ENCODE results near the gene ECHDC3. TPM values are rescaled to one million over a fixed set of nuclear protein-coding genes. Genes with fewer than 3 reads are reported as not detected.
"Not testable (repeated sequence)": the region's sequence is repeated elsewhere in the genome, so short reads cannot be mapped to it uniquely, and the experiment has no call there.

The ECHDC3 gene
- total RNA-seq, 4 donors from 2014 or later, result 7.9 to 26.9 (median 14.1) TPM

GRCh38 chr10:11730779-11731178 is 11.4 kb upstream of the ECHDC3 start:
- Histone ChIP-seq H3K36me3 (no peaks in the 10 kb centered on the region), H3K27ac (no peak overlapping the region), H3K4me3 (no peak overlapping the region), H3K4me1 (no peaks in the 10 kb centered on the region), H3K9me3 (no peaks in the 10 kb centered on the region), H3K27me3 (no peaks in the 10 kb centered on the region)
- DNase-seq, result no peak
- intact Hi-C loops (cut with DNase I; ENCODE audit: low total_unique reads), result no loop called here
- TF ChIP-seq CTCF (IDR thresholded peaks at IDR 0.05), result no peak
- no peak for TF ChIP-seq POLR2A (IDR thresholded peaks at IDR 0.05)

GRCh38 chr10:11736767-11737166 is 5.4 kb upstream of the ECHDC3 start:
- H3K36me3 ChIP-seq; H3K27ac ChIP-seq; H3K27me3 ChIP-seq; H3K9me3 ChIP-seq; H3K4me3 ChIP-seq; intact Hi-C loops (cut with DNase I; ENCODE audit: low total_unique reads); DNase-seq; H3K4me1 ChIP-seq: not testable (repeated sequence)

- DNase-seq; H3K36me3 ChIP-seq; H3K27me3 ChIP-seq; H3K27ac ChIP-seq; intact Hi-C loops (cut with DNase I; ENCODE audit: low total_unique reads); H3K9me3 ChIP-seq; H3K4me1 ChIP-seq; H3K4me3 ChIP-seq: not testable (repeated sequence)
Measured at GRCh38 chr10:11737258-11738032, 4.7 kb upstream of the ECHDC3 start.

- no peak for DNase-seq
- Histone ChIP-seq H3K27ac (no peak overlapping the region), H3K4me3 (no peak overlapping the region), H3K27me3 (no peaks in the 10 kb centered on the region), H3K9me3 (no peaks in the 10 kb centered on the region), H3K36me3 (no peaks in the 10 kb centered on the region), H3K4me1 (no peaks in the 10 kb centered on the region)
- intact Hi-C loops (cut with DNase I; ENCODE audit: low total_unique reads), result no loop called here
- TF ChIP-seq CTCF (IDR thresholded peaks at IDR 0.05) (no peak), POLR2A (IDR thresholded peaks at IDR 0.05) (no peak)
Measured at GRCh38 chr10:11740907-11741306, 1.3 kb upstream of the ECHDC3 start.

GRCh38 chr10:11741608-11742007 is 574 bp upstream of the ECHDC3 start:
- intact Hi-C loops (cut with DNase I; ENCODE audit: low total_unique reads), result no loop called here
- no peak for DNase-seq
- Histone ChIP-seq H3K4me1 (no peaks in the 10 kb centered on the region), H3K36me3 (no peaks in the 10 kb centered on the region), H3K27ac (peak overlapping the region in 1 of 2 donors; percentile 57), H3K27me3 (no peaks in the 10 kb centered on the region), H3K9me3 (no peaks in the 10 kb centered on the region), H3K4me3 (peak overlapping the region in 1 of 2 donors; percentile 52)
- no peak for TF ChIP-seq POLR2A (IDR thresholded peaks at IDR 0.05)
- TF ChIP-seq CTCF (IDR thresholded peaks at IDR 0.05), result no peak

GRCh38 chr10:11742779-11743298 is 657 bp downstream of the ECHDC3 start:
- no peaks in the 10 kb centered on the region for H3K36me3 ChIP-seq
- H3K27me3 ChIP-seq, result no peaks in the 10 kb centered on the region
- peak in 1 of 2 donors; percentile 35 for DNase-seq
- TF ChIP-seq POLR2A (IDR thresholded peaks at IDR 0.05) (no peak), CTCF (IDR thresholded peaks at IDR 0.05) (no peak)
- intact Hi-C loops (cut with DNase I; ENCODE audit: low total_unique reads), result no loop called here
- no peaks in the 10 kb centered on the region for H3K4me1 ChIP-seq
- H3K27ac ChIP-seq, result peak overlapping the region; percentile 20 to 88
- peak overlapping the region; percentile 35 to 52 for H3K4me3 ChIP-seq
- H3K9me3 ChIP-seq, result no peaks in the 10 kb centered on the region
